ENCODE measurements around the gene ULK1.

GRCh38 chr12:131909081-131909751 lies 14.8 kb downstream of the ULK1 start:
- TF ChIP-seq CTCF (conservative IDR thresholded peaks at IDR 0.05 in 1 of 2, IDR thresholded peaks at IDR 0.05 in 1 of 2; ENCODE audit: low read depth in 1 of 2, low read length in 2 of 2) (no peak), EZH2 (IDR thresholded peaks at IDR 0.05; ENCODE audit: low read length, missing control alignments) (no peak)
